Inflammatory macrophage treated with lipopolysaccharide for 4 hours (primary cell): Measurements from ENCODE around the gene UCMA.

Source experiments
- DNase-seq: peaks from one replicate; pipeline ENCODE4 v3.0.0-alpha.2; 2020

UCMA gene

DNA sequence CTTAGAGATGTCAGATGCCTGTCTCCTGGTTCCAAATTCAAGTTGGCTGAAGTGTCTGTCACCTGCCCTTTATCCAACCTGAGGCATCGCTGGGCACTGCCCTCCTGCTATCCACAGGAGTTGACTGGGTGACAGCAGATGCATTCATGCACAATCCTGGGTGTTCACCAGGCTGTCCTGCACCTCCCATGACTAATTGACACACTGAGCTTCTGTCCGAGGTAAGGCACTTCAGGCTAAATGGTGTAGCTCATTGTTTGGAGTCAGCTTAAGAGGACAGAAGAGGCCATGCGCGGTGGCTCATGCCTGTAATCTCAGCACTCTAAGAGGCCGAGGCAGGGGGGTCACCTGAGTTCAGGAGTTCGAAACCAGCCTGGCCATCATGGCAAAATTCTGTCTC lies 2.4 kb downstream of the UCMA start:
- DNase-seq, result no peak

DNA sequence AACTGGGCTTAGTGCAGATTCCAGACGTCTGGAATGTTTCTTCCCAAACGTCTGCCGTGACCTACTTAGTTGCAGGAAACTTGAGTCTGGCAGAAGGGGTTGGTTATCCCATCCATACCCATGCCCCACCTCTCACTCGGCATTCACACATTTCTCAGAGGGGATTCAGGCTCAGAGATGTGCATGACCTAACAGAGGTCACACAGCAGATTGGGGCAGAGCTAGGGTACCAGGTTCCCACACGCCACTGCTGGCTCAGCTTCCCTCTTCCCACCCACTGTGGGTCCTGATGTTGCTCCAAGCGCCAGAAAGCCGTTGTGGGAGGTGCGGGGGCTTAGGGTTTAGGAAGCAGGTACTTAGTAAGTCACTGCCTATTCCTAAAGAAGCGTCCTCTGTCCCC lies 3.0 kb downstream of the UCMA start:
- no peak for DNase-seq

DNA sequence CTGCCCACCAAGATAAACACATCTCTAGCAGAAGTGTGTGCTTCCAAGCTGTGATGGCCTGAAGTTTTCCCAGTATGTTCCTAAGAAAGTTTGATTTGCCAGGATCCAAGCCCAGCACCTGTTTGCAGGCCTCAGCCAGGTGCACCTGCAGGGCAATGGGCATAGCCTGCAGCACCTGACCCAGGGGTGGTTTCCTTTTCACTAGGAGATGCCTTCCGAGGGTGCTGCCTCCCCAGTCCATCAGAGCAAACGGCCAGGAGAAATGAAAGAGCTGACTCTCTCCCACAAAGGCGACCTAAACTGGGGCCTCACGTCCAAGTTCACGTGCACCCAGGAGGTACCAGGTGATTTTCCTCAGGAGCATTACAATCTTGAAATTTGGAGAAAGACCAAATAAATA lies 7.1 kb downstream of the UCMA start:
- no peak for DNase-seq

DNA sequence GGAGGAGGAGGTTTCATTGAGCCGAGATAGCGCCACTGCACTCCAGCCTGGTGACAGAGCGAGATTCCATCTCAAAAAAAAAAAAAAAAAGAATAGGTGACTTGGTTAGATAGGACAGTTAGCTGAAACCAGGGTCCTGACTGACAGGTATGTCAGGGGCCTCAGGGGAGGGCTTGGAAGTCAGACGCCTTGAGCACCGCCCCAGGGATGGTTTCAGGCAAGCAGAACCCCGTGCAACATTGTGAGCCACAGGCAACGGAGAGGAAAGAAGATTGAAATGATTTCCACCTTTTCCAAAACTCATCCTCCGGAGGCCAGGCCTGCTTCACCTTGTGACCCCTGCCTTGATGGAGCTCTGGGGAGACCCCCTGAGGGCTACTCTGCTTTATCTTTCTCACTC lies 8.6 kb downstream of the UCMA start:
- no peak for DNase-seq

- no peak for DNase-seq
Measured at GRCh38 chr10:13224210-13224995, 9.8 kb downstream of the UCMA start.

DNA sequence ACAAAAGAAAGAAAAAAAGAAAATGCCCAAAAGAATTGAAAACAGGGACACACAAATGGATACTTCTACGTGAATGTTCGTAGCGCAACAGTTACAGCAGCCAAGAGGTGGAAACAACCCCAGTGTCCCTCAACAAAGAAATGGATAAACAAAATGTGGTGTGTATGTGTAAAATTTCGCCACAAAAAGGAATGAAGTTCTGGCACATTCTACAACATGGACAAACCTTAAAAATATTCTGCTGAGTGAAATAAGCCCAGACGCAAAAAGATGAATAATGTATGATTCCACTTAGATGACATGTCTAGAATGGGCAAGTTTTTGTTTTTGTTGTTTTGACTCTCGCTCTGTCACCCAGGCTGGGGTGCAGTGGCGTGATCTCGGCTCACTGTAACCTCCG lies 10.9 kb downstream of the UCMA start:
- DNase-seq, result no peak

DNA sequence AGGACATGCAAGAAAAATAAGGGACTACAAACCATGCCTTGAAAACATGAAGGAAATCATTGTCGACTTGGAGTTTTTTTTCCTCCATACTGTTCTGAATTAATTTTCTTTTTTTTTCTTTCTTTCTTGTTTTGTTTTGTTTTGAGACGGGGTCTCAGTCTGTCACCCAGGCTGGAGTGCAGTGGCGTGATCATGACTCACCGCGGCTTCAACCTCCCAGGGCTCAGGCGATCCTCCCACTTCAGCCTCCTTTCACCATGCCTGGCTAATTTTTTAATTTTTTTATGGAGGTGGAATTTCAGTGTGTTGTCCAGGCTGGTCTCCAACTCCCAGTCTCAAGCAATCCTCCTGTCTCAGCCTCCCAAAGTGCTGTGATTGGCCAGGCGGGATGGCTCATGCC lies 11.6 kb downstream of the UCMA start:
- no peak for DNase-seq

GRCh38 chr10:13222151-13222550 lies 12.0 kb downstream of the UCMA start:
- no peak for DNase-seq

GRCh38 chr10:13221572-13221971 lies 12.6 kb downstream of the UCMA start:
- no peak for DNase-seq

- DNase-seq, result no peak
Measured at GRCh38 chr10:13219685-13220670, 14.2 kb downstream of the UCMA start.

DNA sequence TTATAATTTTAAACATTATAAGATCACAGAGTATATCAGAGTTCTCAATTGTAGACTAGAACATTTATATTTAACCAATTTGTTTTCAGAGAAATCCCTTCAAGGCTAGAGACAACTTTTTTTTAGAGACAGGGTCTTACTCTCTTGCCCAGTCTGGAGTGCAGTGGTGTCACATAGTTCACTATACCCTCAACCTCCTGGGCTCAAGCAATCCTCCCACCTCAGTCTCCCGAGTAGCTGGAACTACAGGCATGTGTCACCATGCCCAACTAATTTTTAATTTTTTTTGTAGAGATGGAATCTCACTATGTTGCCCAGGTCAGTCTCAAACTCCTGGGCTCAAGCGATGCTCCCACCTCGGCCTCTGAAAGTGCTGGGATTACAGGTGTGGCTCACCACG lies 15.3 kb downstream of the UCMA start:
- no peak for DNase-seq

DNA sequence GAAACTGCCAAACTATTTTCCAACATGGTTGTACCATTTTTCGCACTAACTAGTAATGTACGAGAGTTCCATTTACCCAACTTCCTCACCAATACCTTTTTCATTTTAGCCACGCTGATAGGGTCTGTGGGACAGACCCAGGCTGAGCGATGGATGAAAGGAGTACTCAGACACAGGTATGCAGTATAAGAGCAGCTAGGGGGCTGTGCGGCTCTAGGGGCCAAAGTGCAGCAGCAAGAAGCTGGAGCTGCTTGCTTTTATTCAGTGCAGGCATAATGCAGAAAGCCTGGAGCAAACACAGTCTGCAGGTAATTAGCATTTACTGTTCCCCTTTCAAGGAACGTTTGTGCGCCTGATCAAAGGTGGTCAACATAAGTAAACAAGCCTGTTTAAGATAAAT lies 21.0 kb downstream of the UCMA start:
- no peak for DNase-seq

DNA sequence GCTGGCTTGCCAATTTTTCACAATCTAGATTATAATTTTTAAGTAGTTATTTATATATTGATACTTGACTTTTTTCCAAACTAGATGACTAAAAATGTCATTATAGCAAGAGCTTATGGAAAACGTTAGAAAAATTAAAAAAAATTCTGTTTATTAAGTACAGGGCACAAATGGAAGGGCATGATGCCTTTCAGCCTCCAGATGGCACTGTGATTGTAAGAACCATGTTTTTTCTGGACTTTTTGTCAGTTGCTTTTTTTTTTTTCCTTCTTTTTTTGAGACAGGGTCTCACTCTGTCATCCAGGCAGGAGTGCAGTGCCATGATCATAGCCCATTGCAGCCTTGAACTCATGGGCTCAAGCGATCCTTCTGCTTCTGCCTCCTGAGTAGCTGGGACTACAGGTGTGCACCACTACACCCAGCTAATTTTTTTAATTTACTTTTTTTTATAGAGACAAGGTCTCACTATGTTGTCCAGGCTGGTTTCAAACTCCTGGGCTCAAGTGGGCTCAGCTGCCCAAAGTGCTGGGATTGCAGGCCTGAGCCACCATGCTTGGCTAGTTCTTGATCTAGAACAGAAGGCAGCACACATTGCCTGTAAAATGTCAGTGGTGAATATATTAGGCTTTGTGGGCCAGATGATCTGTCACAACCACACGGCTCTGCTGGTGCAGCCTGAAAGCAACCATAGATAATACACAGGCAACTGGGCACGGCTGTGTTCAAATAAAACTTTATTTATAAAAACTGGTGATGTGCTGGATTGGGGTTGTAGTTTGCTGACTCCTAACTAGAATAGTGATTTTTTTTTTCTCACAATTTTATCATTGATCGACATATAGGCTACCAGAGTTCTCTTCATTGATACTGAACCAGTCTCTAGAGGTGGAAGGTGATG lies 27.4 kb downstream of the UCMA start:
- peak; percentile 5 for DNase-seq

- no peak for DNase-seq
Measured at GRCh38 chr10:13206091-13206490, 28.1 kb downstream of the UCMA start.

GRCh38 chr10:13201132-13201531 lies 33.0 kb downstream of the UCMA start:
- DNase-seq, result no peak

GRCh38 chr10:13195016-13195415 lies 39.2 kb downstream of the UCMA start:
- no peak for DNase-seq

DNA sequence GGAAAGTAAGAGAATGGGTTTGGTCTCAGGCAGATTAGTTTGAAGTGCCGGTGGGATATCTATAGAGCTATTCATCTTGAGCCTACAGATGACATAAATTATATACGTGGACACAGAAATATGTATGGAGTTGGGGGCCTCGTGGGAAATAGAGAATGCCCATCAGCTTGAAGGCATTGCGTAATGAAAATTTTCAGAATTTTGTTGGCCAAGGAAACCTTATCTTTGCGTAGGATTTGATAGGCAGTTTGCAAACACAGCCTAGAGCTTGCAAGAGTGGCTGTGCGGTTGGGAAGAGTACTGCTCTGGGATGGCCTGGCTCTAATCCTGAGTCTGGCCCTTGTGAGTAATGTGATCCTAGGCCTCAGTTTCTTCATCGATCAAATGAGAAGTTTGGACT lies 40.5 kb downstream of the UCMA start:
- no peak for DNase-seq

GRCh38 chr10:13191362-13191761 lies 42.8 kb downstream of the UCMA start:
- no peak for DNase-seq

GRCh38 chr10:13190816-13191215 lies 43.4 kb downstream of the UCMA start:
- no peak for DNase-seq

DNA sequence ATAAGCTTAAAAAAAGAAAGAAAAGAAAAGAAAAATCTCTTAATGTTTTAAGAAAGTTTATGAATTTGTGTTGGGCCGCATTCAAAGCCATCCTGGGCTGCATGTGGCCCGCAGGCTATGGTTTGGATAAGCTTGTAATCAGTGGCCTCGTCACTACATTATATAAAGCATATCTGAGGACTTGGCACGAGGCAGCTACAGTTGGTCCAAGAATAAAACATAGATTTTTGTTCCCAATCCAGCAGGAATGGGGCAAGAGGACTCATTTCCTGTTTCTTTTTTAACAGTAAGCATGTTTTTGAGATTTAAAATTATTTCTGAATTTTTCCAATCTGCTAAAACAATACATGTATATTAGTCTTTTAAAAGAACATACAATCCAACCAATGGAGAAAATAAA lies 44.2 kb downstream of the UCMA start:
- no peak for DNase-seq

- DNase-seq, result no peak
Measured at GRCh38 chr10:13188593-13188992, 45.6 kb downstream of the UCMA start.

GRCh38 chr10:13187135-13187534 lies 47.0 kb downstream of the UCMA start:
- DNase-seq, result no peak
